DOHH2 (cell line): ENCODE results near the gene ACOX3.
A peak's percentile ranks its signal among the peaks of the same experiment; 100 is the strongest.

Experiments
- H3F3A ChIP-seq: fragments of 200-600 bp; sonication (generic), shearing (Covaris generic); 2 replicates; pipeline ENCODE4 v1.6.0; 2016; ENCODE audit warnings: antibody characterized with exemption, mild to moderate bottlenecking; ENCODE audit not compliant: control insufficient read depth, insufficient read depth
- H3K27ac ChIP-seq: fragments of 200-600 bp; sonication (generic); 2 replicates; pipeline ENCODE4 v1.5.1; 2014; ENCODE audit warnings: low read depth, mild to moderate bottlenecking, low read length, moderate library complexity
- H3K27me3 ChIP-seq: fragments of 200-600 bp; sonication (generic); 2 replicates; pipeline ENCODE4 v1.6.1; 2014; ENCODE audit warnings: mild to moderate bottlenecking, low read length, mixed read lengths; ENCODE audit not compliant: control insufficient read depth
- H3K36me3 ChIP-seq: fragments of 200-600 bp; sonication (generic); 2 replicates; pipeline ENCODE4 v1.6.1; 2014; ENCODE audit warnings: mild to moderate bottlenecking, low read length, moderate library complexity, mixed read lengths; ENCODE audit not compliant: control insufficient read depth
- H3K4me1 ChIP-seq: fragments of 200-600 bp; sonication (generic); 2 replicates; pipeline ENCODE4 v1.6.1; 2014; ENCODE audit warnings: mild to moderate bottlenecking, low read length, mixed read lengths; ENCODE audit not compliant: control insufficient read depth
- H3K4me2 ChIP-seq: fragments of 200-600 bp; sonication (generic); 2 replicates; pipeline ENCODE4 v1.6.0; 2014; ENCODE audit warnings: mild to moderate bottlenecking, low read length, moderate library complexity
- H3K4me3 ChIP-seq: fragments of 200-600 bp; sonication (generic); 2 replicates; pipeline ENCODE4 v1.5.1; 2014; ENCODE audit warnings: mild to moderate bottlenecking, low read length, mixed read lengths
- H3K79me2 ChIP-seq: fragments of 200-600 bp; sonication (generic); 2 replicates; pipeline ENCODE4 v1.6.1; 2014; ENCODE audit warnings: mild to moderate bottlenecking, low read length, mixed read lengths; ENCODE audit not compliant: control insufficient read depth
- H3K9me2 ChIP-seq: fragments of 200-600 bp; sonication (generic); replicated peaks from 2 replicates; pipeline ENCODE4 v1.6.1; 2014; ENCODE audit warnings: mild to moderate bottlenecking, low read length, mixed read lengths; ENCODE audit not compliant: control insufficient read depth
- H3K9me3 ChIP-seq: fragments of 200-600 bp; sonication (generic); 2 replicates; pipeline ENCODE4 v1.6.1; 2014; ENCODE audit warnings: antibody characterized with exemption, low read length, mixed read lengths; ENCODE audit not compliant: control insufficient read depth, insufficient read depth
- H4K20me1 ChIP-seq: fragments of 200-600 bp; sonication (generic); 2 replicates; pipeline ENCODE4 v1.6.0; 2014; ENCODE audit warnings: low read depth, mild to moderate bottlenecking, antibody characterized with exemption, low read length, moderate library complexity; ENCODE audit not compliant: control insufficient read depth, insufficient read depth
- CTCF ChIP-seq: fragments of 200-600 bp; sonication (generic); IDR thresholded peaks from one replicate; pipeline ENCODE4 v1.5.1; 2014; ENCODE audit warnings: antibody characterized with exemption, mild to moderate bottlenecking, low read depth, low read length; ENCODE audit not compliant: poor library complexity, severe bottlenecking
- EZH2phosphoT487 ChIP-seq: fragments of 200-600 bp; sonication (generic); IDR thresholded peaks from 2 replicates; pipeline ENCODE4 v1.6.1; 2017; ENCODE audit warnings: borderline replicate concordance, mild to moderate bottlenecking, antibody characterized with exemption, low read length, moderate library complexity, mixed read lengths

ACOX3 gene

GRCh38 chr4:8393593-8394038, 46.9 kb downstream of the ACOX3 start:
- Histone ChIP-seq H3F3A (peaks cover 25% of the 10 kb centered on the region), H3K9me3 (no peaks in the 10 kb centered on the region), H3K27me3 (no peaks in the 10 kb centered on the region), H3K79me2 (no peaks in the 10 kb centered on the region), H3K4me1 (peaks cover 88% of the 10 kb centered on the region), H3K36me3 (peaks cover 21% of the 10 kb centered on the region), H3K4me3 (no peak overlapping the region), H4K20me1 (no peaks in the 10 kb centered on the region), H3K27ac (peak overlapping the region; percentile 97), H3K9me2 (no peaks in the 10 kb centered on the region), H3K4me2 (no peak overlapping the region)
- TF ChIP-seq CTCF (no peak), EZH2phosphoT487 (no peak)

- Histone ChIP-seq H4K20me1 (no peaks in the 10 kb centered on the region), H3K36me3 (peaks cover 20% of the 10 kb centered on the region), H3K9me2 (no peaks in the 10 kb centered on the region), H3K4me3 (peak overlapping the region; percentile 54), H3K27me3 (no peaks in the 10 kb centered on the region), H3F3A (peaks cover 25% of the 10 kb centered on the region), H3K79me2 (no peaks in the 10 kb centered on the region), H3K9me3 (no peaks in the 10 kb centered on the region), H3K27ac (peak overlapping the region; percentile 97), H3K4me1 (peaks cover 79% of the 10 kb centered on the region), H3K4me2 (peak overlapping the region; percentile 77)
- TF ChIP-seq EZH2phosphoT487 (no peak), CTCF (no peak)
Measured at GRCh38 chr4:8392591-8393190, 47.8 kb downstream of the ACOX3 start.

- H3K36me3 ChIP-seq, result peaks cover 20% of the 10 kb centered on the region
- H3K9me3 ChIP-seq, result no peaks in the 10 kb centered on the region
- peak; percentile 24 for TF ChIP-seq CTCF
- no peak for TF ChIP-seq EZH2phosphoT487
- H3K27ac ChIP-seq, result peak overlapping the region; percentile 97
- no peaks in the 10 kb centered on the region for H4K20me1 ChIP-seq
- peak overlapping the region; percentile 77 for H3K4me2 ChIP-seq
- H3K27me3 ChIP-seq, result no peaks in the 10 kb centered on the region
- H3K4me1 ChIP-seq, result peaks cover 71% of the 10 kb centered on the region
- H3K79me2 ChIP-seq, result no peaks in the 10 kb centered on the region
- H3K9me2 ChIP-seq, result no peaks in the 10 kb centered on the region
- H3F3A ChIP-seq, result peaks cover 25% of the 10 kb centered on the region
- H3K4me3 ChIP-seq, result peak overlapping the region; percentile 54
Measured at GRCh38 chr4:8391972-8392371, 48.6 kb downstream of the ACOX3 start.
